HepG2 (cell line): ENCODE measurements around the gene OR2H1. TPM values are rescaled to one million over a fixed set of nuclear protein-coding genes. Genes with fewer than 3 reads are reported as not detected.

Source experiments
- ATAC-seq: fragments of 200-7000 bp; cut with Tn5 transposase; 3 replicates; pipeline ENCODE4 v1.9.1; 2020; ENCODE audit warnings: mild to moderate bottlenecking, moderate library complexity
- BruUV-seq: library from RNA; stranded (reverse); fragments of 400-500 nt; replicated peaks from 2 replicates; lab custom pipeline; 2021; lab: Mats Ljungman, UMichigan
- CTCF ChIA-PET: fragments of 300-600 bp; formaldehyde crosslinking; extraction: SDS; loops from one replicate; lab custom pipeline; 2021; ENCODE audit warnings: low total read pairs, inconsistent platforms, low intra/inter-chr PET ratio; lab: Yijun Ruan, JAX
- POLR2A ChIA-PET: fragments of 350-600 bp; sonication (Branson Sonifier 250); formaldehyde crosslinking; loops from one replicate; lab custom pipeline; 2020; ENCODE audit warnings: antibody characterized with exemption, inconsistent platforms; lab: Yijun Ruan, JAX
- DNase-seq: peaks from one replicate; pipeline ENCODE4 v3.0.0-alpha.2; 2015; ENCODE audit warnings: low spot score
- FAIRE-seq: peaks from 3 replicates; lab custom pipeline; 2011; peaks lifted over from hg19 to GRCh38; lab: Jason Lieb, UNC
- H2AFZ ChIP-seq: one replicate; pipeline ENCODE4 v1.6.1; 2011; ENCODE audit warnings: low read length, inconsistent platforms
- H3K27ac ChIP-seq: fragments of 300-600 bp; 3 replicates; pipeline ENCODE4 v1.8.0; 2011; ENCODE audit warnings: mixed run types, mild to moderate bottlenecking, mixed read lengths, low read length, inconsistent platforms; ENCODE audit not compliant: insufficient read depth; ENCODE audit errors: extremely low read length
- H3K27me3 ChIP-seq, 2 experiments: fragments of 200-600 bp in 1 of 2; 2 replicates in 1 of 2; 3 replicates in 1 of 2; pipeline versions ENCODE4 v1.6.0 to v1.8.0; 2011; ENCODE audit warnings: low read length in 2 of 2, mild to moderate bottlenecking in 2 of 2, moderate library complexity in 2 of 2, inconsistent platforms in 1 of 2; ENCODE audit not compliant: insufficient read depth in 2 of 2, control insufficient read depth in 1 of 2
- H3K36me3 ChIP-seq, 2 experiments: fragments of 200-600 bp in 1 of 2; replicated peaks in 1 of 2; 2 replicates in 1 of 2; 3 replicates in 1 of 2; pipeline versions ENCODE4 v1.5.1 to v1.8.0; 2011; ENCODE audit warnings: low read length in 2 of 2, inconsistent platforms in 1 of 2; ENCODE audit not compliant: insufficient read depth in 2 of 2, control insufficient read depth in 1 of 2
- H3K4me1 ChIP-seq: 2 replicates; pipeline ENCODE4 v1.5.1; 2012; ENCODE audit warnings: low read length, inconsistent platforms; ENCODE audit not compliant: insufficient read depth
- H3K4me2 ChIP-seq: 2 replicates; pipeline ENCODE4 v1.6.0; 2011; ENCODE audit warnings: low read depth, low read length, inconsistent platforms
- H3K4me3 ChIP-seq, 3 experiments: fragments of 200-600 bp in 1 of 3; sonication (generic), shearing (Covaris generic) in 1 of 3; replicated peaks in 1 of 3; 2 replicates each; pipeline ENCODE4 v1.5.1; 2011 to 2016; ENCODE audit warnings: low read length in 3 of 3, inconsistent platforms in 2 of 3, low read depth in 2 of 3, mild to moderate bottlenecking in 2 of 3, control low read depth in 1 of 3, mixed read lengths in 1 of 3; ENCODE audit not compliant: insufficient read depth in 1 of 3
- H3K79me2 ChIP-seq: one replicate; pipeline ENCODE4 v1.6.1; 2011; ENCODE audit warnings: low read length, inconsistent platforms; ENCODE audit not compliant: insufficient read depth
- H3K9ac ChIP-seq: 2 replicates; pipeline ENCODE4 v1.6.0; 2011; ENCODE audit warnings: mild to moderate bottlenecking, low read depth, low read length, inconsistent platforms; ENCODE audit not compliant: insufficient read depth
- H3K9me3 ChIP-seq: 2 replicates; pipeline ENCODE4 v1.5.1; 2012; ENCODE audit warnings: mild to moderate bottlenecking, low read length
- H4K20me1 ChIP-seq: 2 replicates; pipeline ENCODE4 v1.6.0; 2011; ENCODE audit warnings: inconsistent platforms, mild to moderate bottlenecking, low read length, moderate library complexity; ENCODE audit not compliant: insufficient read depth
- CEBPB ChIP-seq: IDR thresholded peaks from 2 replicates; pipeline ENCODE4 v1.6.1; 2011; ENCODE audit warnings: low read depth, low read length, improper control_type of control experiment, borderline replicate concordance
- FLYWCH1 ChIP-seq: sonication (generic); formaldehyde crosslinking; IDR thresholded peaks from 2 replicates; pipeline ENCODE4 v1.8.1; 2023; ENCODE audit warnings: mild to moderate bottlenecking, missing genetic modification reagents
- WGBS: methylation state at CpG from one replicate; pipeline ENCODE4 v1.1.6; 2017; ENCODE audit warnings: low lambda C conversion rate; 5-methylcytosine and 5-hydroxymethylcytosine counted together
- in situ Hi-C: cut with HindIII; loops from 2 replicates; pipeline ENCODE4 v1.10.0; 2017; ENCODE audit warnings: low pct_unique_long_range_greater_than_20kb; ENCODE audit not compliant: extremely low pct_ligation_motif_present
- intact Hi-C: fragments of 100-400 bp; cut with micrococcal nuclease; formaldehyde crosslinking; loops from one replicate; pipeline ENCODE4 v1.10.0; 2022; ENCODE audit not compliant: unreplicated experiment
- polyA plus RNA-seq, 8 experiments: library from polyadenylated mRNA; depleted of rRNA in 3 of 8; stranded (reverse) in 7 of 8; unstranded in 1 of 8; fragments of >200 nt; fragmentation: Illumina TruSeq in 4 of 8; extraction: Trizol in 4 of 8; gene quantifications; 2 replicates each; pipeline versions ENCODE4 v1.2.1 to v1.2.3, GENCODE V29; 2011 to 2016; ENCODE audit warnings: low read depth in 4 of 8, missing spikeins in 1 of 8, mixed read lengths in 1 of 8; ENCODE audit not compliant: insufficient read depth in 1 of 8
- total RNA-seq, 5 experiments: library from RNA; depleted of rRNA; stranded (reverse); fragments of >200 nt; fragmentation: Illumina TruSeq; extraction: Trizol; gene quantifications; 2 replicates each; pipeline ENCODE4 v1.2.3, GENCODE V29; 2016; ENCODE audit warnings: low read depth in 1 of 5
- TF ChIP-seq, protein P1 (sequence below), 2 experiments: sonication (generic) in 1 of 2; formaldehyde crosslinking in 1 of 2; IDR thresholded peaks; 2 replicates each; pipeline versions ENCODE4 v1.5.1 to v1.6.1; 2011 to 2020; ENCODE audit warnings: borderline replicate concordance in 1 of 2, low read depth in 1 of 2, low read length in 1 of 2, mild to moderate bottlenecking in 1 of 2, missing genetic modification reagents in 1 of 2, moderate library complexity in 1 of 2

Gene OR2H1
- total and polyA plus RNA-seq, 2 of the 13 experiments (the other 11 are each of a cell fraction or from before 2014, with no cell fraction given) = 0.15 TPM; not detected in 1

GRCh38 chr6:29424575-29424974, 32.4 kb upstream of the OR2H1 start:
- ATAC-seq (no peak), FAIRE-seq (no peak), DNase-seq (no peak)
- no TSS peak for BruUV-seq
- in situ Hi-C loops (no loop called here), intact Hi-C loops (no loop called here)
- H3K4me2 ChIP-seq = no peak overlapping the region
- no peaks in the 10 kb centered on the region for H3K79me2 ChIP-seq
- no peaks in the 10 kb centered on the region for H3K27me3 ChIP-seq
- no peaks in the 10 kb centered on the region for H3K9me3 ChIP-seq
- POLR2A ChIA-PET = no interaction called here
- H3K9ac ChIP-seq = no peak overlapping the region
- no peaks in the 10 kb centered on the region for H4K20me1 ChIP-seq
- no peak overlapping the region for H2AFZ ChIP-seq
- H3K4me1 ChIP-seq = no peaks in the 10 kb centered on the region
- no peaks in the 10 kb centered on the region for H3K36me3 ChIP-seq
- TF ChIP-seq, protein P1, sequence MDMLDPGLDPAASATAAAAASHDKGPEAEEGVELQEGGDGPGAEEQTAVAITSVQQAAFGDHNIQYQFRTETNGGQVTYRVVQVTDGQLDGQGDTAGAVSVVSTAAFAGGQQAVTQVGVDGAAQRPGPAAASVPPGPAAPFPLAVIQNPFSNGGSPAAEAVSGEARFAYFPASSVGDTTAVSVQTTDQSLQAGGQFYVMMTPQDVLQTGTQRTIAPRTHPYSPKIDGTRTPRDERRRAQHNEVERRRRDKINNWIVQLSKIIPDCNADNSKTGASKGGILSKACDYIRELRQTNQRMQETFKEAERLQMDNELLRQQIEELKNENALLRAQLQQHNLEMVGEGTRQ (IDR thresholded peaks at IDR 0.05; ENCODE audit: low read depth, low read length) = no peak
- TF ChIP-seq, protein P1 (CRISPR knock-in tag; IDR thresholded peaks at IDR 0.05; ENCODE audit: borderline replicate concordance) = no peak
- no peak overlapping the region for H3K27ac ChIP-seq
- CTCF ChIA-PET = no interaction called here
- no peak overlapping the region for H3K4me3 ChIP-seq
- 0% methylated on average over 2 of the region's 2 CpGs for WGBS

DNA sequence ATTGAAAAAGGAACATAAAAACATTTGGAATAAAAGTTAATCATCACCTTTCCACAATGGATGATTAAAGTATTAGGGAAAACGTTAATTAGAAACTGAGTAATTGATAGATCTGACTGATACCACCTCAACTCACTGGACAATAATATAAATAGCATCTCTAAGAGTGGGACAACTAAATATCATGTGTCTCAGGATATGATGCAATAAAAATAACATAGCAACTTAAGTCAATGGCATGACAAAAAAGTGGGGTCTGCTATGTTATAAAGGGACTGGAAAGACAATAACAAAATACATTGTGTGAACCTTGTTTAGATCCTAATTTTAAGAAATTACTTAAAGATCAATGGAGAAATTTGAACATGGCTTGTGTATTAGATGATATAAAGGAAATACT, 31.9 kb upstream of the OR2H1 start:
- Histone ChIP-seq H3K79me2 (no peaks in the 10 kb centered on the region), H3K4me2 (no peak overlapping the region), H3K27ac (no peak overlapping the region), H3K4me3 (no peak overlapping the region), H3K9me3 (no peaks in the 10 kb centered on the region), H3K36me3 (no peaks in the 10 kb centered on the region), H3K4me1 (no peaks in the 10 kb centered on the region), H4K20me1 (no peaks in the 10 kb centered on the region), H3K27me3 (no peaks in the 10 kb centered on the region), H3K9ac (no peak overlapping the region), H2AFZ (no peak overlapping the region)
- TF ChIP-seq CEBPB = peak; percentile 38; the same call in 1 of the 2 replicates
- TF ChIP-seq FLYWCH1 (CRISPR knock-in tag) = no peak
- intact Hi-C loops = no loop called here
- FAIRE-seq (no peak), ATAC-seq (no peak), DNase-seq (no peak)
- BruUV-seq = no TSS peak
- in situ Hi-C loops = no loop called here
- POLR2A ChIA-PET = no interaction called here
- CTCF ChIA-PET = no interaction called here
- WGBS = 0% methylated on average over 1 of the region's 1 CpG
